ENCODE results near the gene RFT1.

DNA sequence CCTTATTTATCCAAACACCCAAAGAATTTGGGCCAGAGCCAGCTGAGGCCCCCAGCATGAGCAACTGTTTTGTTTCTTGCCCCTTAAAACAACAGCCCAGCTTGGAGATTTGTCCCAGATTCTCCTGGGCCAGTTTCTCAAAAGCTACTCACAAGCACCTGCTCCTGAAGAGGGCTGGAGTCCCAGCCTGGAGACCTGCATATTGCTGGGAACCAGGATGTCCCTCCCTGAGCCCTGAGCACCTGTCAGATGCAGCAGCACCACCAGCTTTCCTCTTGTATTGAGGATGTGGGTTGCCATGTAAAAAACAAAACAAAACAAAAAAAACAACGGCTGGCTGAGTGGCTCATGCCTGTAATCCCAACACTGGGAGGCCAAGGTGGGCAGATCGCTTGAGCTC lies 7.0 kb upstream of the RFT1 start:
- no peak for TF ChIP-seq POLR2A (IDR thresholded peaks at IDR 0.05)
- TF ChIP-seq, protein P1, sequence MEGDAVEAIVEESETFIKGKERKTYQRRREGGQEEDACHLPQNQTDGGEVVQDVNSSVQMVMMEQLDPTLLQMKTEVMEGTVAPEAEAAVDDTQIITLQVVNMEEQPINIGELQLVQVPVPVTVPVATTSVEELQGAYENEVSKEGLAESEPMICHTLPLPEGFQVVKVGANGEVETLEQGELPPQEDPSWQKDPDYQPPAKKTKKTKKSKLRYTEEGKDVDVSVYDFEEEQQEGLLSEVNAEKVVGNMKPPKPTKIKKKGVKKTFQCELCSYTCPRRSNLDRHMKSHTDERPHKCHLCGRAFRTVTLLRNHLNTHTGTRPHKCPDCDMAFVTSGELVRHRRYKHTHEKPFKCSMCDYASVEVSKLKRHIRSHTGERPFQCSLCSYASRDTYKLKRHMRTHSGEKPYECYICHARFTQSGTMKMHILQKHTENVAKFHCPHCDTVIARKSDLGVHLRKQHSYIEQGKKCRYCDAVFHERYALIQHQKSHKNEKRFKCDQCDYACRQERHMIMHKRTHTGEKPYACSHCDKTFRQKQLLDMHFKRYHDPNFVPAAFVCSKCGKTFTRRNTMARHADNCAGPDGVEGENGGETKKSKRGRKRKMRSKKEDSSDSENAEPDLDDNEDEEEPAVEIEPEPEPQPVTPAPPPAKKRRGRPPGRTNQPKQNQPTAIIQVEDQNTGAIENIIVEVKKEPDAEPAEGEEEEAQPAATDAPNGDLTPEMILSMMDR (IDR thresholded peaks at IDR 0.05) = no peak
